Erythroblast (primary cell): ENCODE data around the gene ADAMTS2.

Experiments used
- GATA1 ChIP-seq: IDR thresholded peaks from 2 replicates; pipeline ENCODE4 v1.6.1; 2011; ENCODE audit warnings: low read depth, mild to moderate bottlenecking, control low read depth, low read length, moderate library complexity
- POLR2A ChIP-seq: IDR thresholded peaks from 2 replicates; pipeline ENCODE4 v1.6.1; 2011; ENCODE audit warnings: mild to moderate bottlenecking, low read length

DNA sequence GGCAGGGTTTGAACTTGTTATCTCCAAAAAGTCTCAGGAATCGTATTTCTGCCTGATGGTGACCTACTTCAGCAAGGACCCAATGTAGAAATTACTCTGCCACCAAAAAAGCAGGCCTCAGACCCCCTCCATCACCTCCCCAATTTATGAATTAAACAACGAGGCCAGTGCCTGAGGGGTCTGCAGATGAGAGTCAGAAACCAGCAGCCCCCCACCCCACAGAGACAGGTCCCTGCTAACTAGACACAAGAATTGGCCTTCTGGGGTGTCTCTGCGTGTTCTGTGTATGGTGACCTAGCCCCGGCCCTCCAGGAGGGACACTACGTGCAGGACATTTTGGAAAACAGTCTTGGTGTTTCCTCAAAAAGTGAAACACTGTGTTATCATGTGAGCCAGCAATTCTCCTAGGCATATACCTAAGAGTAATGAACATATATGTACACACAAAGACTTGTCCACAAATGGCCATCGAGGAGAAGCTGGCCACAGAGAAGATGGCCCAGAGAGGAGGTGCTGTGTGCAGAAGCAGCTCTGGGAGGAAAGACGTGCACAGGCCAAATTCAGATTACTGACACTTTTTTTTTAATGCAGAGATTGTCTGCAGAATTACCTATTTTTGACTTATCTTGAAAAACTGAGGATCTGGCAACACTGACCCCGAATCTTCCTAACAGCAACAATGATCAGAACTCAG lies 93.8 kb downstream of the ADAMTS2 start:
- no peak for TF ChIP-seq POLR2A
- no peak for TF ChIP-seq GATA1
